Measurements from ENCODE around the gene PLCB4.

The PLCB4 gene

GRCh38 chr20:9518576-9519175, 449.8 kb downstream of the PLCB4 start:
- no peak for DNase-seq (ENCODE audit: low read depth in 2 of 2)

- no peak for DNase-seq (ENCODE audit: low read depth in 2 of 2)
Observed at GRCh38 chr20:9520086-9520485, 451.2 kb downstream of the PLCB4 start.

- DNase-seq (ENCODE audit: low read depth in 2 of 2) = no peak
Observed at GRCh38 chr20:9523636-9524035, 454.7 kb downstream of the PLCB4 start.

Data from stimulated activated CD8-positive, alpha-beta memory T cell treated with anti-CD3 and anti-CD28 coated beads, Interleukin-2, amount 100 ng/mL, for 48 hours (primary cell).